Measurements from ENCODE around the gene ARHGAP26.
A peak's percentile ranks its signal among the peaks of the same experiment; 100 is the strongest.

Gene ARHGAP26

DNA sequence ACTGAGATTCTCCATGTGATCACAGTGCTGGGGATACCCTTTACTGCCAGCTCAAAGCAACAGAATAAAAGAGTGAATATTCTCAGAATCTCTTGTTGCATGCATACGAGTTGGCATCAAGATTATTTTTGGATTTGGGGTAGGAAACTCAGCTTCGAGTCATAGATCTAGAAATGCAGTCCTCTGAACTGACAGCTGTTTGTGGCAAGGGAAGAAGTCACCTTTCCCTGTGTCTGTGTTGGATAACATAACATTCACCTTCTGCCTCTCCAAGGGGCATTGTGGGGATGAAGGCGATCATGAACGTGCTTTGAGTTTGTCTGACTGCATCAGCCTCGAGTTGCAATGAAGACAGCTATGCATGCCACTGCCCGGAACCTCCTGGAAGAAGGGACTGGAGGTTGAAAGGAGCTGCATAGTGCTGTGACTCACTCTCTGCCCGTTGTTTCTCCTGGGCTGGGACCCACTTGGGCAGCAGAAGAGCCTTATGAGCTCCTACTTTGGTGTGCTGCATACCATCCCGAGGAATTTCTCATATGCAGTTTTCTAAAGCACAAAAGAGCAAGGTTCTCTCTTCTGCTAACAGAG lies 231.7 kb downstream of the ARHGAP26 start:
- no peak for DNase-seq

GRCh38 chr5:143002459-143003327 lies 232.5 kb downstream of the ARHGAP26 start:
- DNase-seq, result peak; percentile 32 to 56

GRCh38 chr5:143003328-143003636 lies 233.1 kb downstream of the ARHGAP26 start:
- DNase-seq, result no peak

GRCh38 chr5:143004361-143005145 lies 234.4 kb downstream of the ARHGAP26 start:
- no peak for DNase-seq

GRCh38 chr5:143006501-143006900 lies 236.3 kb downstream of the ARHGAP26 start:
- DNase-seq, result no peak

DNA sequence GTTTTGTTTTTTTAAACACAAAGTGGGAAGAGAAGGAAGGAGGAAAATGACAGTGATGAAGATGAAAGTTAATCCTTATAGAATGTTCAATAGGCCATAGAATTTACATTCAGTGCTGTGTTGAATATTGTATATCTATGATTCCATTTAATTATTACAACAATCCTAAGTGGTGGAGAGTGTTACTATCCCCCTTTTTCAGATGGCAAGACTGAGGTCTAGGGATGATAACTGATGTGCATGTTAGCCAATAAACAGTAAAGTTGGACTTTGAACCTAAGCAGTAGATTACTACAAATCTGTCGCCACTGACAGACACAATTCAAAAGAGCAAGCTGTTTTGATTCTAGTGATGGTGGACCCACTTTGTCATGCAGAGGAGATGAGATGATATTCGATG lies 237.9 kb downstream of the ARHGAP26 start:
- DNase-seq, result no peak

- peak in 1 of 2 experiments; percentile 37 for DNase-seq
Observed at GRCh38 chr5:143008809-143009521, 238.8 kb downstream of the ARHGAP26 start.

DNA sequence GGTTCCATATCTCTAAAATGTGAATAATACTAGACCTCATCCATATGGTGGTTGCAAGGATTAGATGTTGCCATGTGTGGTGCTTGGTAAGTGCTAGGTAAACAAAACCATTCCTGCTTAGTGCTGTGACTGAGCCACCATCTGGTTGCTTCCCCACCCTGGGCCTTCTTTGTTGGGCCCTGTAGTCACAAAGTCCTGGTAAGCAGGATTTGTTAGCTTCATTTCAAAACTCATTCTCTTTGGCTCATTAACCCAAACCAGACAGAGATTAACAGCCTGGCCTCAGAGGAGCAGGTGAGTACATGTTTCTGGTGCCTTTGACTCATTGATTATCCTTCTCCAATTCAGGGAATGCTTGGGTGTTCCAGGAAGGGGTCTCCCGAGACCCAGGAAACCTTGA lies 240.2 kb downstream of the ARHGAP26 start:
- DNase-seq, result peak; percentile 91 to 97

DNA sequence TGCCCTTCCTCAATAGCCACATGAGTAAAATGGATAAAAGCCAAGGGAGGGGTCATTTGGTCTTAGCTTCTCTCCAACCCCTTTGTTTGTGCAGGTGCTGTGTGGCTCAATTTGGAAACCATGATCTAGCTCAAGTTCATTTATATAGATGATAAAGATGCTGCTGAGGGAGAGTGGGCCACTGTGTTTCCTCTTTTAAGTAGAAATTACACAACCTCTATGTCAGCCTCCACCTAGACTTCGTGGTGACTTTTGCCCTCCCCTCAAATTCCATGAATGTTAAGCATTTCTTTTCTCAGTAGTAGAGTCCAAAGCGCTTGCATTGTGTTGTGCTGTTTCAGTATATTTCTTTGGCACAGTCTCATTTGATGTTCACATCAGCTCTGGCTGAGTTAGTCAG lies 241.4 kb downstream of the ARHGAP26 start:
- no peak for DNase-seq

DNA sequence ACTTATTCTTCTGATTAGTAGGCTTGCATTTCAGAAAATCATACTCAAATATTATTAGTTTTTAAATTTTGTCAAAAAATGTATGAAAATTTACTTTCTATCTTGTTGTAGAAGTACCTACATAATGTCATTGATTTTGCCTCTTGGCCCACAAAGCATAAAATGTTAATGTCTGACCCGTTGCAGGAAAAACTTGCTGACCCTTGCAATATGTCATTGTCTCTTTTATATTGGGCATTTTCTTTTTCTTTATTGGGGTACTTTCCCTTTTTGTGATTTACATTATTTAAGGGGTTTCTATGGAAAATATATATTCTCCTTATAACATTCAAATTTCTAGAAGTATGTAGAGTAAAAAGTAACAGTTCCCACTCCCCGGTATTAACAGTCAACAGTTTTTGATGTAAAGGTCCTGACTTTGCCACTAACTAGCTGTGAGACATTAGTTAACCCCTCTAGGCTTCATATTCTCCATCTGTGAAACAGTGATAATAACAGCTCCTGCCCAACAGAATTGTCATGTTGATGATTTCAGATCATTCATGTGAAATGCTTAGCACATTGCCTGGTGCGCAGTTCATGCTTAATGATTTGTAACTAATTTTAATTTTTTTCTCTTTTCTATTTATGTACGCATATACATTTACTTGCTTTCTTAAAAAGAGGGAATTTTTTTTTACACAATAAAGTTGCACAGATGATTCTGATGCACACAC lies 243.2 kb downstream of the ARHGAP26 start:
- no peak for DNase-seq

DNA sequence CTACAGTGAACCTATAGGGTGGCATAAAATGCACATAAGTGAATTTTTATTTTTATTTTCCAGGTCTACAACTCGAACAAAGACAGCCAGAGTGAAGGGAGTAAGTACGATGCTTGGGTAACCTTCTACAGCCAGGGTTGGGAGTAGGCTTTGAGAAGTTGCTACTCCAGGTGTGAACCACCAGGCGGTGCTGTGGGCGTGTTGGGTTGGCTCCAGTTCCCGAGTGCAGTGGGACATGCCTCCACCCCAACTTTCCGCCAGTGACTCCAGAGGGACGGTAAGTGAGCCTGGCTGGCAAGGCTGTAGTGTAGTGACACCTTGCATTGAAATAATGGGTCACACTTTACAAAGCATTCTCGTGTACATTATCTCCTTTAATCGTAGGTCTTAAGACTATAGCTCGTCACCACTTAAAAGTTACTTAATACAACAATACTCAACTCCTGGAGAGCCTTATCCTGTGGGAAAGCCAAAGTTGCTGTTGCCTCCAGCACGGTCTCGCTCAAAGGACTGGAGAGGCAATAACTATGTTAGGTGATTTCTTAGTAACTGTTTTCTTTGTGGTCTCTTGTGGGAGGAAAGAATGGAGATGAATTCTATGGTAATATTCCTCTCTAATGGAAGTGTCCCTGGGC lies 244.0 kb downstream of the ARHGAP26 start:
- peak in 1 of 2 experiments; percentile 55 for DNase-seq

- peak in 1 of 2 experiments; percentile 70 for DNase-seq
Observed at GRCh38 chr5:143016777-143017516, 246.8 kb downstream of the ARHGAP26 start.

DNA sequence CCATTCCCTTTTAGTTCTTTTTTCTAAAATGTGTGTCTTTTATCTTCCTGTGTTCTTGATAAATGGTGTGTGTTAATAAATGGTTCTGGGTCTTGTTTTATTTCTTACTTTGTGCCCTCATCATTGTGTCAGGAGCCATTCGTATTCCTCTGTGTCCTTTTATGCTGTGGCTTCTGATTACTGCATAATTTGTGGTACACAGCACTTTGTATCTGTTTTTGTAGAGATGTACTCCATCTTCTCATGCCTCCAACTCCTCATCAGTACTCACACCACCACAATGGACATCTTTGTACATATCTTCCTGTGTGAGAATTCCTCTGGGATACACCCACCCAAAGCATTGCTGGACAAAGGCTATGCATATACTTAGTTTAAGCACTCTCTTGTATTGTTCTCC lies 247.4 kb downstream of the ARHGAP26 start:
- no peak for DNase-seq

GRCh38 chr5:143017992-143018391 lies 247.8 kb downstream of the ARHGAP26 start:
- no peak for DNase-seq

DNA sequence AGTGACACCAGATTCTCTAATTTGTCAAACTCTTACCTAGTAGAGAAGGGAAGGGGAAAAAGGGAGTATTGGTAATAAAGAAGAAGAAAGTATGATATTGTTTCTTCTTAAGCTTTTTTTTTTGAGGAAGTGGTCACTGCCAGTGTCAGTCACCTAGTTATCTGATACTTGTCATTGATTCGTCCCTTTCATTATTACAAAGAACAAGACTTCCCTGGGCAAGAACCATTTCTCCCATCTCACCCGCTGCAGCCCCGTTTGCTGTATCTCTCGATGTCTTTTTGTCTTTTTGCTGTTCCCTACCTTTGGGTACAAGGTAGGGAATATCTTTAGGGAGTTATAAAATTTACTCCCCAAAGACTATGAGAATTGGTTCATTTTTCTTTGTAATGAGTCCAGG lies 249.0 kb downstream of the ARHGAP26 start:
- DNase-seq, result no peak

DNA sequence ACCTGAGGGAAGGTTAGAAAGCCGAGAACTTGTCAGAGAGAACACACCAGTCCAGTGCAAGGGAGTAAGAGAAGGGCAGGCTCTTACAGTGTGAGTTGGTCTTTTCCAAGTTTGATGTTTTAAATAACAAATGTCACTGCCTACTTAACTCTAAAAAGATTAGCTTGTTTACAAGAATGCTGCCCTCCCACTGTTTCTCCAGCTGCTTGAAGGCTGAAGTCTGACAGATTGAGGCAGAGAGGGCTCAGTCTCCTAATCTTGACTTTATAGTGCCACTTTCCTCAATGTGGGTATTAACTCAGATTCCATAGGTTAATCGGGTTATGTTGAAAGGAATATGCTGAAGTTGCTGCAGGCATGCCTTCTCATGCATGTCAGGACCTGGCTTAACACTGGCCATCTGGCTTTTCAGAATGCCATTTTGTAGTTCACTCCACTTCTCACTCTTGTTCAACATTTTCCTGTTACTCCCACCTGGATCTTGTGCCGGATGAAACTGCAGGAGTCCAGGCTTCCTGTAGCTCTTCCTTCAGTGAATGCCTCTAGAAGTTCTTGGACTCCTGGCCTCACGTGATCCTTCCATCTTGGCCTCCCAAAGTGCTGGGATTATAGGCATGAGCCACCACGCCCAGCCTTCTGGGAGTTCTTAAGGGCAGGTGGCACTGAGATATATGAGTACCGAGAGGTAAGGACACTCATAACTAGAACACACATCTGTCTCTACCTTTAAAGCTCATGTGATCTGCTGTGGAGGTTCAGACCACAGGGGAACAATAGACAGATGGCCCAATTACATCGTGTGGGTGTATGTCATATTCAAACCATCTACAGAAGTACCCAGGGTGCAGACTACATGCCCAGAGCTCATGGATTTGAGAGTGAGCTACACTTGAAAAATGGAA lies 249.7 kb downstream of the ARHGAP26 start:
- DNase-seq, result peak; percentile 98 to 99

- DNase-seq, result no peak
Observed at GRCh38 chr5:143021595-143021994, 251.4 kb downstream of the ARHGAP26 start.

GRCh38 chr5:143023411-143024096 lies 253.4 kb downstream of the ARHGAP26 start:
- no peak for DNase-seq

DNA sequence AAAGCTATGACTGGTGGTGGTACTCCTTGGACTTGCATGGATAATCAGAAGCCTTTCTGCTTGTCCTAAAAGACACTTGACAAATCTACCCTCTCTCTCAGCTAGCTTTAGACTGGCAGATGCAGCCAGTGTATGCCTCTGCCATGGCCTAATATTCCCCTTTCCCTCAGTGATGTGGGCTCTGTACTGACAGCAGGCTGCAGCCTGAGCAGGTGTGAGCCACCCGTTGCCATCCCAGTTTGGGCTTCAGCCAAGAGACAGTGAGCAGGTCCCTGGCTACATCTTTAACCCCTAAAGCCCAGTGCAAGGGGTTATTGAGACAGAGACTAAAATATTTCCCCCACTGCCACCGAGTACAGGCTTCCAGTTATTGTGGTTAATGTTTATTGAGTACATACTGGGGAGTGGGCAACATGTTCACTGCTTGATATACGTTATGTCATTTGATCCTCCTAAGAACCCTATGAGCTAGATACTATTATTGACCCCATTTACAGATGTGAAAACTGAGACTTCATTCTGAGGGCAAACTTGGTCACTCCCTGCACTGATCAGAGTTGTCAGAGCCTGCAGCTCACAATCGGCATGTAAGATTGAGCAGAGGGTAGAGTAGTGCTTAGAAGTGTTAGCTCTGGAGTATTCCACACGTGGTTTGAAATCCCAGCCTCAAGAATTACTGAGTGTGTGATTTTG lies 254.2 kb downstream of the ARHGAP26 start:
- DNase-seq, result peak; percentile 82 to 90

Measured in NCI-H524 (cell line).